GM12878 (cell line): ENCODE results near the gene PRSS27. TPM values are rescaled to one million over a fixed set of nuclear protein-coding genes. Genes with fewer than 3 reads are reported as not detected.

Source experiments
- BACH1 ChIP-seq: fragments of 450-650 bp; IDR thresholded peaks from 2 replicates; pipeline ENCODE4 v1.6.1; 2017; ENCODE audit warnings: mild to moderate bottlenecking, borderline replicate concordance
- BMI1 ChIP-seq: fragments of 450-650 bp; IDR thresholded peaks from 2 replicates; pipeline ENCODE4 v1.6.1; 2016; ENCODE audit warnings: mild to moderate bottlenecking, moderate library complexity, borderline replicate concordance
- CBX3 ChIP-seq: fragments of 200-600 bp; sonication (generic); IDR thresholded peaks from 2 replicates; pipeline ENCODE4 v1.6.1; 2016; ENCODE audit warnings: low read depth, borderline replicate concordance
- CBX5 ChIP-seq: sonication (generic); IDR thresholded peaks from 2 replicates; pipeline ENCODE4 v1.6.1; 2016; ENCODE audit warnings: low read depth, moderate library complexity, mild to moderate bottlenecking, inconsistent platforms
- CEBPB ChIP-seq, 2 experiments: fragments of 150-350 bp in 1 of 2; IDR thresholded peaks; 2 replicates each; pipeline ENCODE4 v1.6.1; 2012 to 2014; ENCODE audit warnings: low read depth in 2 of 2, low read length in 2 of 2, borderline replicate concordance in 1 of 2, inconsistent platforms in 1 of 2
- CHD2 ChIP-seq: IDR thresholded peaks from 2 replicates; pipeline ENCODE4 v1.6.1; 2011; ENCODE audit warnings: low read depth, low read length, improper control_type of control experiment, borderline replicate concordance
- CREM ChIP-seq: IDR thresholded peaks from 2 replicates; pipeline ENCODE4 v1.6.1; 2014; ENCODE audit warnings: antibody characterized with exemption, low read depth
- EED ChIP-seq: sonication (generic); IDR thresholded peaks from 2 replicates; pipeline ENCODE4 v1.6.1; 2016; ENCODE audit warnings: antibody characterized with exemption, low read depth
- EP300 ChIP-seq, 2 experiments: fragments of 150-350 bp in 1 of 2; IDR thresholded peaks; 2 replicates each; pipeline ENCODE4 v1.6.1; 2011 to 2012; ENCODE audit warnings: low read depth in 2 of 2, low read length in 2 of 2, borderline replicate concordance in 1 of 2, improper control_type of control experiment in 1 of 2, inconsistent platforms in 1 of 2; ENCODE audit not compliant: control insufficient read depth in 1 of 2
- ETV6 ChIP-seq, 2 experiments: fragments of 450-650 bp in 1 of 2; IDR thresholded peaks in 1 of 2; conservative IDR thresholded peaks in 1 of 2; 2 replicates each; pipeline ENCODE4 v1.6.1; 2014; ENCODE audit warnings: antibody characterized with exemption in 1 of 2, borderline replicate concordance in 1 of 2, low read depth in 1 of 2, mild to moderate bottlenecking in 1 of 2, moderate library complexity in 1 of 2
- FOXM1 ChIP-seq: IDR thresholded peaks from 2 replicates; pipeline ENCODE4 v1.6.1; 2012; ENCODE audit warnings: low read depth, mild to moderate bottlenecking, inconsistent platforms, low read length, moderate library complexity
- IRF4 ChIP-seq: IDR thresholded peaks from 2 replicates; pipeline ENCODE4 v1.6.1; 2011; ENCODE audit warnings: low read depth, low read length
- KDM1A ChIP-seq: fragments of 200-600 bp; sonication (generic); IDR thresholded peaks from 2 replicates; pipeline ENCODE4 v1.6.1; 2016; ENCODE audit warnings: borderline replicate concordance
- NFIC ChIP-seq: IDR thresholded peaks from 2 replicates; pipeline ENCODE4 v1.6.1; 2012; ENCODE audit warnings: low read depth, mild to moderate bottlenecking, inconsistent platforms, low read length, moderate library complexity
- NFYA ChIP-seq: IDR thresholded peaks from 2 replicates; pipeline ENCODE4 v1.6.1; 2011; ENCODE audit warnings: low read depth, mild to moderate bottlenecking, low read length, improper control_type of control experiment, borderline replicate concordance
- NR2F1 ChIP-seq: fragments of 450-650 bp; conservative IDR thresholded peaks from 2 replicates; pipeline ENCODE4 v1.6.1; 2017; ENCODE audit warnings: mild to moderate bottlenecking
- PBX3 ChIP-seq: IDR thresholded peaks from 2 replicates; pipeline ENCODE4 v1.6.1; 2011; ENCODE audit warnings: mild to moderate bottlenecking, low read depth, low read length, moderate library complexity; ENCODE audit not compliant: insufficient replicate concordance
- PRDM15 ChIP-seq: fragments of 450-650 bp; formaldehyde crosslinking; IDR thresholded peaks from 2 replicates; pipeline ENCODE4 v1.4.0; 2020; ENCODE audit warnings: mild to moderate bottlenecking, moderate library complexity
- RELA ChIP-seq: fragments of 450-650 bp; IDR thresholded peaks from 2 replicates; pipeline ENCODE4 v1.8.0; 2014; ENCODE audit warnings: borderline replicate concordance; ENCODE audit not compliant: partially characterized antibody
- SIN3A ChIP-seq: IDR thresholded peaks from 2 replicates; pipeline ENCODE4 v1.6.1; 2012; ENCODE audit warnings: low read depth, low read length, improper control_type of control experiment
- SIX5 ChIP-seq: IDR thresholded peaks from 2 replicates; pipeline ENCODE4 v1.6.1; 2011; ENCODE audit warnings: mild to moderate bottlenecking, low read depth, low read length, moderate library complexity; ENCODE audit not compliant: severe bottlenecking
- SMARCA5 ChIP-seq: fragments of 450-650 bp; IDR thresholded peaks from 2 replicates; pipeline ENCODE4 v1.6.1; 2017; ENCODE audit warnings: mild to moderate bottlenecking
- SP1 ChIP-seq: IDR thresholded peaks from one replicate; pipeline ENCODE4 v1.6.1; 2011; ENCODE audit warnings: low read depth, low read length
- SREBF1 ChIP-seq: IDR thresholded peaks from 2 replicates; pipeline ENCODE4 v1.6.1; 2012; ENCODE audit warnings: mild to moderate bottlenecking, low read length
- ZBED1 ChIP-seq: IDR thresholded peaks from 2 replicates; pipeline ENCODE4 v1.6.1; 2016; ENCODE audit warnings: borderline replicate concordance
- polyA plus RNA-seq, 11 experiments: library from polyadenylated mRNA; depleted of rRNA in 4 of 11; unstranded in 6 of 11; stranded (reverse) in 5 of 11; fragments of >200 nt; fragmentation: Nextera tagmentation in 4 of 11; fragmentation: Illumina TruSeq in 1 of 11; extraction: Ambion mirVana in 4 of 11; extraction: Trizol in 1 of 11; gene quantifications; 1 replicate in 1 of 11; 2 replicates in 10 of 11; pipeline versions ENCODE4 v1.2.1 to v1.2.3, GENCODE V29; 2011 to 2016; ENCODE audit warnings: inconsistent platforms in 2 of 11, missing spikeins in 2 of 11, low read depth in 1 of 11
- total RNA-seq, 4 experiments: library from RNA; depleted of rRNA in 3 of 4; stranded (reverse); fragments of >200 nt in 3 of 4; fragmentation: Illumina TruSeq in 1 of 4; extraction: Trizol in 1 of 4; gene quantifications; 2 replicates each; pipeline versions ENCODE4 v1.2.1 to v1.2.3, GENCODE V29; 2013 to 2021

The PRSS27 gene
- total and polyA plus RNA-seq, 10 of the 15 experiments (the other 5 are each of a cell fraction or from before 2014, with no cell fraction given) = 0.18 to 1.8 (median 0.51) TPM; not detected in 2

- TF ChIP-seq BMI1 = no peak
- no peak for TF ChIP-seq BACH1
- no peak for TF ChIP-seq CEBPB (IDR thresholded peaks at IDR 0.05; ENCODE audit: borderline replicate concordance in 1 of 2, low read depth in 2 of 2, low read length in 2 of 2)
- TF ChIP-seq SIN3A = peak; percentile 76
- peak; percentile 39 for TF ChIP-seq SP1
- no peak for TF ChIP-seq EP300 (IDR thresholded peaks at IDR 0.05; ENCODE audit: borderline replicate concordance in 1 of 2, control insufficient read depth in 1 of 2, low read depth in 2 of 2, low read length in 2 of 2)
- no peak for TF ChIP-seq CBX5
- no peak for TF ChIP-seq CHD2
- TF ChIP-seq FOXM1 = no peak
- peak; percentile 98 for TF ChIP-seq CREM
- no peak for TF ChIP-seq EED
- TF ChIP-seq NFIC = no peak
- TF ChIP-seq ZBED1 = no peak
- no peak for TF ChIP-seq SREBF1
- no peak for TF ChIP-seq IRF4
- no peak for TF ChIP-seq NFYA
- TF ChIP-seq CBX3 = no peak
- TF ChIP-seq RELA = no peak
- peak; percentile 63 for TF ChIP-seq SIX5
- TF ChIP-seq PRDM15 (CRISPR knock-in tag) = no peak
- no peak for TF ChIP-seq ETV6 (conservative IDR thresholded peaks at IDR 0.05 in 1 of 2, IDR thresholded peaks at IDR 0.05 in 1 of 2; ENCODE audit: borderline replicate concordance in 1 of 2, low read depth in 1 of 2)
- TF ChIP-seq SMARCA5 = no peak
- TF ChIP-seq NR2F1 = peak; percentile 71
- TF ChIP-seq KDM1A = no peak
- no peak for TF ChIP-seq PBX3
Measured at GRCh38 chr16:2720719-2721633, 952 bp upstream of the PRSS27 start (continued).
